ENCODE measurements around the gene PRKCQ. TPM values are rescaled to one million over a fixed set of nuclear protein-coding genes. Genes with fewer than 3 reads are reported as not detected.
A peak's percentile ranks its signal among the peaks of the same experiment; 100 is the strongest.
"Not testable (repeated sequence)": the region's sequence is repeated elsewhere in the genome, so short reads cannot be mapped to it uniquely, and the experiment has no call there.

The PRKCQ gene
- total RNA-seq, 1 donor from 2014 or later: 2.4 TPM

GRCh38 chr10:6595499-6595898 lies 15.4 kb upstream of the PRKCQ start:
- no peak for DNase-seq (ENCODE audit: low spot score)

GRCh38 chr10:6593241-6593671 lies 13.2 kb upstream of the PRKCQ start:
- DNase-seq (ENCODE audit: low spot score): no peak

- no peak for DNase-seq (ENCODE audit: low spot score)
Observed at GRCh38 chr10:6592080-6592479, 12.0 kb upstream of the PRKCQ start.

- DNase-seq (ENCODE audit: low spot score): no peak
Observed at GRCh38 chr10:6591668-6592067, 11.6 kb upstream of the PRKCQ start.

- no peak for DNase-seq (ENCODE audit: low spot score)
Observed at GRCh38 chr10:6590100-6590499, 10.0 kb upstream of the PRKCQ start.

GRCh38 chr10:6589287-6590094 lies 9.4 kb upstream of the PRKCQ start:
- no peak for DNase-seq (ENCODE audit: low spot score)

GRCh38 chr10:6588845-6589244 lies 8.8 kb upstream of the PRKCQ start:
- no peak for DNase-seq (ENCODE audit: low spot score)

- no peak for DNase-seq (ENCODE audit: low spot score)
Observed at GRCh38 chr10:6588082-6588481, 8.0 kb upstream of the PRKCQ start.

- no peak for DNase-seq (ENCODE audit: low spot score)
Observed at GRCh38 chr10:6586501-6586900, 6.4 kb upstream of the PRKCQ start.

GRCh38 chr10:6583447-6583846 lies 3.4 kb upstream of the PRKCQ start:
- no peak for DNase-seq (ENCODE audit: low spot score)

GRCh38 chr10:6582913-6583312 lies 2.8 kb upstream of the PRKCQ start:
- not testable (repeated sequence) for DNase-seq (ENCODE audit: low spot score)

GRCh38 chr10:6582298-6582697 lies 2.2 kb upstream of the PRKCQ start:
- no peak for DNase-seq (ENCODE audit: low spot score)

GRCh38 chr10:6581778-6582228 lies 1.7 kb upstream of the PRKCQ start:
- DNase-seq (ENCODE audit: low spot score): no peak

- not testable (repeated sequence) for DNase-seq (ENCODE audit: low spot score)
Observed at GRCh38 chr10:6581223-6581622, 1.1 kb upstream of the PRKCQ start.

- DNase-seq (ENCODE audit: low spot score): peak; percentile 44
Observed at GRCh38 chr10:6580279-6581029, 378 bp upstream of the PRKCQ start.

GRCh38 chr10:6579183-6579903 lies 733 bp downstream of the PRKCQ start:
- no peak for DNase-seq (ENCODE audit: low spot score)

GRCh38 chr10:6578795-6579182 lies 1.3 kb downstream of the PRKCQ start:
- no peak for DNase-seq (ENCODE audit: low spot score)

- DNase-seq (ENCODE audit: low spot score): no peak
Observed at GRCh38 chr10:6578251-6578771, 1.8 kb downstream of the PRKCQ start.

GRCh38 chr10:6576326-6576725 lies 3.8 kb downstream of the PRKCQ start:
- no peak for DNase-seq (ENCODE audit: low spot score)

GRCh38 chr10:6574664-6575176 lies 5.4 kb downstream of the PRKCQ start:
- DNase-seq (ENCODE audit: low spot score): no peak

- DNase-seq (ENCODE audit: low spot score): no peak
Observed at GRCh38 chr10:6570893-6571292, 9.2 kb downstream of the PRKCQ start.

GRCh38 chr10:6569259-6569658 lies 10.8 kb downstream of the PRKCQ start:
- DNase-seq (ENCODE audit: low spot score): no peak

Measured in umbilical cord (tissue), 2 donors.